HG02763 (cell line): ENCODE results near the gene VSTM4.

Source experiments
- ATAC-seq: cut with Tn5 transposase; IDR thresholded peaks from one replicate; pipeline ENCODE4 v1.9.1; 2021; ENCODE audit warnings: mild to moderate bottlenecking, moderate library complexity; ENCODE audit not compliant: unreplicated experiment

Gene VSTM4

GRCh38 chr10:49115015-49115795, at the start of gene VSTM4:
VSTM4 (minus strand) TSS chr10:49115522; CDS start chr10:49115485, 37 bp downstream.
- ATAC-seq = no peak

GRCh38 chr10:49164559-49165188, 49.4 kb upstream of the VSTM4 start:
- peak; percentile 73 for ATAC-seq

- ATAC-seq = no peak
Observed at GRCh38 chr10:49163741-49164140, 48.4 kb upstream of the VSTM4 start.

- ATAC-seq = no peak
Observed at GRCh38 chr10:49162761-49163310, 47.5 kb upstream of the VSTM4 start.

- no peak for ATAC-seq
Observed at GRCh38 chr10:49162063-49162462, 46.7 kb upstream of the VSTM4 start.

GRCh38 chr10:49161411-49161997, 46.2 kb upstream of the VSTM4 start:
- ATAC-seq = no peak

GRCh38 chr10:49160814-49161213, 45.5 kb upstream of the VSTM4 start:
- no peak for ATAC-seq

GRCh38 chr10:49160110-49160509, 44.8 kb upstream of the VSTM4 start:
- ATAC-seq = no peak

GRCh38 chr10:49158915-49159314, 43.6 kb upstream of the VSTM4 start:
- ATAC-seq = no peak

- ATAC-seq = no peak
Observed at GRCh38 chr10:49158404-49158803, 43.1 kb upstream of the VSTM4 start.

GRCh38 chr10:49157229-49157628, 41.9 kb upstream of the VSTM4 start:
- ATAC-seq = no peak

GRCh38 chr10:49154641-49155040, 39.3 kb upstream of the VSTM4 start:
- ATAC-seq = no peak

GRCh38 chr10:49153971-49154370, 38.6 kb upstream of the VSTM4 start:
- ATAC-seq = no peak

- ATAC-seq = no peak
Observed at GRCh38 chr10:49153115-49153514, 37.8 kb upstream of the VSTM4 start.

- no peak for ATAC-seq
Observed at GRCh38 chr10:49152663-49153062, 37.3 kb upstream of the VSTM4 start.

GRCh38 chr10:49152037-49152436, 36.7 kb upstream of the VSTM4 start:
- ATAC-seq = no peak

GRCh38 chr10:49151481-49151880, 36.2 kb upstream of the VSTM4 start:
- no peak for ATAC-seq

- ATAC-seq = no peak
Observed at GRCh38 chr10:49151025-49151445, 35.7 kb upstream of the VSTM4 start.

- ATAC-seq = no peak
Observed at GRCh38 chr10:49150426-49150825, 35.1 kb upstream of the VSTM4 start.

GRCh38 chr10:49149881-49150280, 34.6 kb upstream of the VSTM4 start:
- no peak for ATAC-seq

- no peak for ATAC-seq
Observed at GRCh38 chr10:49144058-49144720, 28.9 kb upstream of the VSTM4 start.
